ENCODE results near the gene TMPRSS2.

DNA sequence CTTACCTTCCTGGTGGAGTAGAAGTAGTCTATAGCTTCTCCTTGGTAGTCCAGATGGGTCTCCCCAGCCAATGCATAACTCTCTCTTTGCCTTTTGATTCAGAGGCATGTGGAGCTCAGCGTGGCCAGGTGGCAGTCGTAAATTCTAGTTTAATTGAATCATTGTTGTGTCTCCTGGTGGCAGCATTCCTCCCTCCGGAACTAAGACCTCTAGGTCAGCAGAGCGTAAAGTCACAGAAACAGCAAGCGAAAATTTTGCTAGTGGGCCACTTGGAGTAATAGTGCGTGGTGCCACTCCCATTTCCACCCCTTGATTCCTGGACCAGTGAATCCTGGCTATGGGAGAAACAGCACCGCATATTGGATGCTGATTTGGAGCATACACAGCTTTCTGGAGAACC is 3.9 kb upstream of the TMPRSS2 start:
- TF ChIP-seq POLR2AphosphoS5 (IDR thresholded peaks at IDR 0.05; ENCODE audit: low read depth, low read length) (no peak), SIN3A (IDR thresholded peaks at IDR 0.05; ENCODE audit: borderline replicate concordance, insufficient read depth, low read length) (no peak)
- TF ChIP-seq, protein P1, sequence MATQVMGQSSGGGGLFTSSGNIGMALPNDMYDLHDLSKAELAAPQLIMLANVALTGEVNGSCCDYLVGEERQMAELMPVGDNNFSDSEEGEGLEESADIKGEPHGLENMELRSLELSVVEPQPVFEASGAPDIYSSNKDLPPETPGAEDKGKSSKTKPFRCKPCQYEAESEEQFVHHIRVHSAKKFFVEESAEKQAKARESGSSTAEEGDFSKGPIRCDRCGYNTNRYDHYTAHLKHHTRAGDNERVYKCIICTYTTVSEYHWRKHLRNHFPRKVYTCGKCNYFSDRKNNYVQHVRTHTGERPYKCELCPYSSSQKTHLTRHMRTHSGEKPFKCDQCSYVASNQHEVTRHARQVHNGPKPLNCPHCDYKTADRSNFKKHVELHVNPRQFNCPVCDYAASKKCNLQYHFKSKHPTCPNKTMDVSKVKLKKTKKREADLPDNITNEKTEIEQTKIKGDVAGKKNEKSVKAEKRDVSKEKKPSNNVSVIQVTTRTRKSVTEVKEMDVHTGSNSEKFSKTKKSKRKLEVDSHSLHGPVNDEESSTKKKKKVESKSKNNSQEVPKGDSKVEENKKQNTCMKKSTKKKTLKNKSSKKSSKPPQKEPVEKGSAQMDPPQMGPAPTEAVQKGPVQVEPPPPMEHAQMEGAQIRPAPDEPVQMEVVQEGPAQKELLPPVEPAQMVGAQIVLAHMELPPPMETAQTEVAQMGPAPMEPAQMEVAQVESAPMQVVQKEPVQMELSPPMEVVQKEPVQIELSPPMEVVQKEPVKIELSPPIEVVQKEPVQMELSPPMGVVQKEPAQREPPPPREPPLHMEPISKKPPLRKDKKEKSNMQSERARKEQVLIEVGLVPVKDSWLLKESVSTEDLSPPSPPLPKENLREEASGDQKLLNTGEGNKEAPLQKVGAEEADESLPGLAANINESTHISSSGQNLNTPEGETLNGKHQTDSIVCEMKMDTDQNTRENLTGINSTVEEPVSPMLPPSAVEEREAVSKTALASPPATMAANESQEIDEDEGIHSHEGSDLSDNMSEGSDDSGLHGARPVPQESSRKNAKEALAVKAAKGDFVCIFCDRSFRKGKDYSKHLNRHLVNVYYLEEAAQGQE (IDR thresholded peaks at IDR 0.05; ENCODE audit: insufficient read depth in 1 of 2, low read depth in 2 of 2, low read length in 2 of 2): no peak
